ENCODE measurements around the gene KLHL30.

The KLHL30 gene

GRCh38 chr2:238121511-238122286 lies 16.8 kb upstream of the KLHL30 start:
- DNase-seq, result no peak

GRCh38 chr2:238122287-238123217 lies 15.9 kb upstream of the KLHL30 start:
- DNase-seq, result no peak

GRCh38 chr2:238123218-238123971 lies 15.1 kb upstream of the KLHL30 start:
- no peak for DNase-seq

DNA sequence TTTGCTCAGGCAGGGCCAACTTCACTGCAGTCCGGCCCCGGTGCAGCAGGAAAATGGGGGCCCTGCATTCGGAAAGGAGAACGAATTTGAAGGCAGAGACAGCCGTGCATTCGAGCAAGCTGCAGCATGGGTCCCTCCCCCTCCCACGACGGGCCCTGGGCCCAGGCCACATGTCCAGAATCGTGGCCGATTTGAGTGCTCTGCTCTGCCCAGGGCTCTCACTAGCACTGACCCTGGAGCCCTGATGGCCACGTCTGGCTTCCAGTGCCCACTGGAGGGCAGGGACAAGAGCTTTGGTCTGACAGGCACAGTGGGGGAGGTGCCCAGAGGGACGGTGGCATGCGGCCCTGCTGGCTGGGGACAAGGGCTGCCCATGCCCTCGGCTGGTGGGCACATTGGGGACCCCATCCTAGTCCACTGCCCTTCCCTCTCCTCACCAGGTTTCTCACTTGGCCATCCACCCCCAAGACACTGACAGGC lies 14.4 kb upstream of the KLHL30 start:
- no peak for DNase-seq

DNA sequence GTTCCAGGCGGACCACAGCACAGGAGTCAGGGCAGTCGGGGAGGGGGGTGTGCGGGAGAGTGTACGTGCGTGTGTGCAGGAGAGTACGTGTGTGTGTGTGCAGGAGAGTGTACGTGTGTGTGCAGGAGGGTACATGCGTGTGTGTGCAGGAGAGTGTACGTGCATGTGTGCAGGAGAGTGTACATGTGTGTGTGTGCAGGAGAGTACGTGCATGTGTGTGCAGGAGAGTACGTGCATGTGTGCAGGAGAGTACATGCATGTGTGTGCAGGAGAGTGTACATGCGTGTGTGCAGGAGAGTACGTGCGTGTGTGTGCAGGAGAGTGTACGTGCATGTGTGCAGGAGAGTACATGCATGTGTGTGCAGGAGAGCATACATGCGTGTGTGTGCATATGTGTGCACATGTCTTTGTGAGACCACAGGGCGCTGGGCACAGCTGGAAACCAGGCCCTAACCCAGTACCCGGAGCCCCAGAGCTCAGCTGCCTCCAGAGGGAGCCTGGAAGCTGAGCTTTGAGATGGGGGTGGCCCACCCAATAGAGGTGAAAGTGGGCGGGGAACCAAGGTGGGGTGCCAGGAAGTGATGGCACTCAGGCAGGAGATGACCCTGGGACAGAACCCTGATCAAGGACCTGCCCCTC lies 13.9 kb upstream of the KLHL30 start:
- no peak for DNase-seq

DNA sequence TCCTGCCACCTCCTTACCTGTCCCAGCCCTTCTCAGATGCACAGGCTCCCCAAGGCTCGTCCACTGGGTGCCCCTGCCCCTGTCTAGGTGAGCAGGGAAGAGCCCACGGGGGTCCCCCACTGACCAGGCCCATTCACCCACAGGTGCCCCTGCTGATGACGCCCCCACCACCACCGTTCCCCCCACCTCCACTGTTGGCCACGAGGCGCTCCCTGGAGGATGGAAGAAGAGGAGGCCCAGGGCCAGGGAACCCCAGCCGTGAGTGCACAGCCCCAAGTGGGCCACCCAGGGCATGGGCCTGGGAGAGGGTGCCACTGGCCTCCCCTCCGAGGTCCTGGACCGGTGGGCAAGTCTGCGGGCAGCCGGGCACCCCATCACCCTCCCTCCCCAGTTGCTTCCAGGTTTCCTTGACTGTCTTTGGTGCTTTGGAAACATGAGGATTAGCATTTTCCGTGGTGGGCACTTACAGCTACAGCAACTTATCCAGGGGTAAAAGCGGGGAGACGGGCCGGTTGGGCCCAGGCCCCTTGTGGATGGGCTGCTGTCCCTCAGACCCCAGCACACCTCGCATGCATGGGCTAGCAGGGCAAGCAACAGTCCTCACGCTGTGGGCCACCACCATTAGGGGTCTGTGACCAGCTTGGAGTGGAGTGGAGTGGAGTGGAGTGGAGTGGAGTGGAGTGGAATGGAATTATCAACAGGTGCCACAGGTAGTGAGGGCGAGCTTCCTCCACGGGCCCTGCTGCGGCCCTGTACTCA lies 13.2 kb upstream of the KLHL30 start:
- no peak for DNase-seq

- no peak for DNase-seq
These were observed 12.1 kb upstream of the KLHL30 start for GRCh38 chr2:238126338-238126737.

GRCh38 chr2:238126775-238127164 lies 11.7 kb upstream of the KLHL30 start:
- no peak for DNase-seq

DNA sequence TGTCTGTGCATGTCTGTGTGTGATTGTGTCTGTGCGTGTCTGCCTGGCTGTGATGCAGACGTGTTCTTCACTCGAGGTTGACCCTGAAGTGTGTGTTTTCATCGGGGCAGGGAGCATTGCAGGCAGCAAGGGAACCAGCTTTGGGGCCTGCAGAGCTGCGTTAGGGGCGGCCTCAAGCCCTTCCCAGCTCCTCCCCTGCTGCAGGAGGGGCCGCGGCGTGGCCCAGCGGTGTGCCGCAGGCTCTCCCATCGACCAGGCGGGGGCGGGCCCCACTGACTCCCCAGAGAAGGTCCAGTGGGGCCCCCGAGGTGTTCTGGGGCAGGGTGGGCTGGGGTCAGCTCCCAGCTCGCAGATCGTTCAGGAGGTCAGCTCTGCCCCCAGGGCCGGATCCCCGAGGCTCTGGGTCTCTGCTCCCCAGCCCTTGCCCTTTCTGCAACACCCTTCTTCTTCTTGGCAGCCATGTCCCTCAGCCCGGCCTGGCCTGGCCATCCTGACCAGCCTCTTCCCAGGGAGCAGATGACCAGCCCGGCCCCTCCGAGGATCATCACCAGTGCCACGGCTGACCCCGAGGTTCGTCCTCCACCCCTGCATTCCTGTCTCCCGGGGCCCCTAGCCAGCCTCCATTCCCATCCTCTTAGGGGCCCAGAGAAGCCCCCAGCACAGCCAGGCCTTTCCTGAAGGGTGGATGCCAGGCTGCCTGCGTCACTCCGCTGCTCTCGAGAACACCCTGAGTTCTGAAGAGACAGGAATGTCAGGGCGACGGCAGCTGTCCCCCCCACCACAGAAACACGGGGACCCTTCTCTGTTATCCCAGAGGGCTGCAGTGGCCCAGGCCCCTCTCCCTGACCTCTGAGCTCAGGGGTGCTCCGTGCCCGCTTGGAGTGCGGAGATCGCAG lies 11.1 kb upstream of the KLHL30 start:
- DNase-seq, result no peak

DNA sequence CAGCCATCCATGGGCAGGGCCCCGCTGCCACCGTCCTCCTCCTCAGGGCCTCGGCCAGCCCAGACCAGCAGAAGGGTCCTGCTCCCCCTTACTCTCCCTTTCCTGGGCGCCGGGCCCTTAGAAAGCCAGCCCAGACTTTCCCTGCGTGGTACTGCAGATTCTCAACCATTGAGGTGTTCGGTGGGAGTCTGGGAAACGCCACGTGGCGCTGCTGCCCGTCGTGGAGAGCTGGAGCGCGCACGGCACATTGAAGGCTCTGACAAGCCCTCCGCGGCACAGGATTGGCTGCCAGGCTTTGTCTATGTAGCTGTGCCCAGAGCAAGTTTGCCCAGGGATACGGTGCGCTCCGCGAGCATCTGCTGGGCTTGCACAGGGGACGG lies 10.4 kb upstream of the KLHL30 start:
- no peak for DNase-seq

GRCh38 chr2:238128534-238129001 lies 9.9 kb upstream of the KLHL30 start:
- DNase-seq, result no peak

- no peak for DNase-seq
These were observed 9.1 kb upstream of the KLHL30 start for GRCh38 chr2:238129166-238130010.

GRCh38 chr2:238130111-238130695 lies 8.3 kb upstream of the KLHL30 start:
- no peak for DNase-seq

DNA sequence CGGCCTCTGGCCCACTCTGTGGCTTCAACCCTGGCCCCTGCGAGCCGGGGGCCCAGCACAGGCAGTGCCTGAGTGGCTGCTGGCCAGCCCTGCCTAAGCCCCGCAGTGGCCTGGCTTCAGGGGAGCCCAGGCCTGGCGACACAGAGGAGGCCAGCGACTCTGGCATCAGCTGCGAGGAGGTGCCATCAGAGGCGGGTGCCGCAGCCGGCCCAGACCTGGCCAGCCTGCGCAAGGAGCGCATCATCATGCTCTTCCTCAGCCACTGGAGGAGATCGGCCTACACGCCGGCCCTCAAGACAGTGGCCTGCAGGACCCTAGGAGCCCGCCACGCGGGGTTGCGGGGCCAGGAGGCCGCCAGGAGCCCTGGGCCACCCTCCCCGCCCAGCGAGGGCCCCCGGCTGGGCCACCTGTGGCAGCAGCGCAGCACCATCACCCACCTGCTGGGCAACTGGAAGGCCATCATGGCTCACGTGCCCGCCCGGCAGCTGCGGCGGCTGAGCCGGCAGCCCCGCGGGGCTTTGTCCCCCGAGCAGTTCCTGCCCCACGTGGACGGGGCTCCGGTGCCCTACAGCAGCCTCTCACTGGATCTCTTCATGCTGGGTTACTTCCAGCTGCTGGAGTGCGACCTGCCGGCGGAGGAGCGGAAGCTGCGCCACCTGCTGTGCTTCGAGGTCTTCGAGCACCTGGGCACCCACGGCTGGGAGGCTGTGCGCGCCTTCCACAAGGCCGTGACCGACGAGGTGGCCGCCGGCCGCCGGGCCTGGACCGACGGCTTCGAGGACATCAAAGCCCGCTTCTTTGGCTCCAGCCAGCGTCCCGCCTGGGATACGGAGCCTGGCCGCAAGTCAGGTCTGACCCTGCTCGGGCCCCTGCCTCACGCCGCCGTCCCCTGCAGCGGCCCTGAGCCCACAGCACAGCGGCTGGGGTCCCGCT lies 7.5 kb upstream of the KLHL30 start:
- no peak for DNase-seq

- DNase-seq, result no peak
These were observed 6.6 kb upstream of the KLHL30 start for GRCh38 chr2:238131761-238132462.

DNA sequence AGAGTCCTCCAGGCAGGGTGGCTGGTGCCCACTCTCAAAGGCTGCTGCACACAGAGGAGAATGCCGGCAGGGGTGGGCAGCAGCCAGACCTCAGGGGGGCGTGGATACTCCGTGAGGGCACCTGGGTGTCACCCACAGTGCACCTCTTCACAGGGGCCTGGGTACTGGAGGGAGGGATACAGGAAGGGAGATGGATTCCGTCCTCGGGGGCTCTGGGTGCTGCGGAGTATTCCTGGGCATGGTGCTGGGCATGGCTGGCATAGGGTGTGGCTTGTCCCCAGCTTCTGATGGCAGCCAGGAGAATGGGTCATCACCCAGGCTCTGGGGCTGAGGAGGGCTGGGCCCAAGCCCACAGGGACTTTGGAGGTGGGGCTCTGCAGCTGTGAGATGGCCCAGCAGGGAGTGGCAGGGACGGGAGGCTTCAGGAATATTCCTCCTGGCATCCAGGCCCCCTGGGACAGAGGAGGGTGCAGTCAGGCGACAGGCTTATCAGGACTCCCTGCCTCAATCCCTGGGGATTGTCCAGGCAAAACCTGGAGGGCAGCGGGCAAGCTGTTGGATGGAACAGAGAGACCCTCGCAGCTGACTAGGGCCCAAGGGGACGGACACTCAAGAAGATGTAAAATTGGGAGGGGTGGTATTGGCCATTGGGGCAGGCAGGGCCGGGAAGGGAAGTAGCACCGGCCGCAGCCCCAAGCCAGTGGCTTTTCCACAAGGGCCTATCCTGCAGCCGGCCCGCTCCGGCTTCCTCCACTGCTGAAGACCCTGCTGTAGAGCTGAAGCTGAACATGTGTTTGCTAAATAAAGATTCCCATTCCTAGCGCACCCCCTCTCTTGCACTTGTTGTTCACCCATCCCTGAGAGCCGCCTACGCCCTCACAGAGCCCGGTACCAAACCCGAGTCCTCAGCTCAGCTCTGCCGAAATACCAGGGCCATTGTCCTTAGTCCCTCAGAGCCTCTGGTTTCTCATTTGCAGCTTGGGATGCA lies 5.7 kb upstream of the KLHL30 start:
- no peak for DNase-seq

Data from DMS79 (cell line).